PC-9 (cell line): Measurements from ENCODE around the gene TP53I13.

Experiments used
- CTCF ChIP-seq: fragments of 200-600 bp; sonication (generic); conservative IDR thresholded peaks from 2 replicates; pipeline ENCODE4 v1.6.1; 2017; ENCODE audit warnings: mixed run types, antibody characterized with exemption, mild to moderate bottlenecking, moderate library complexity
- EZH2 ChIP-seq: fragments of 200-600 bp; sonication (generic); IDR thresholded peaks from 2 replicates; pipeline ENCODE4 v1.8.0; 2017; ENCODE audit warnings: antibody characterized with exemption, low read depth

- TF ChIP-seq CTCF (no peak), EZH2 (no peak)
These were observed 2.0 kb downstream of the TP53I13 start for GRCh38 chr17:29570521-29570920.
